ENCODE data around the gene MSANTD7.

The MSANTD7 gene

DNA sequence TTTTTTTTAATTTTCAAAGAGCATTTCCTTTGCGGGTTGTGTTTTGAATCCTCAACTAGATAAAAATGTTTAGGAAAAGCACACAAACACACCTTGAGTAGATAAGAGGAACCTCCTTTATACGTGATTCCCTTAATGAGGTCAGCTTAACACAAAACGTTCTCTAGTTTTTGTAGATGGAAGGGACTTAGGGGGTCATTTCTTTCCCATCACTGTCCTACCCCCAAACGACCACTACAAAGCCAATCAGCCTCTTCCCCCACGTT, 41.8 kb downstream of the MSANTD7 start:
- in situ Hi-C loops (cut with MboI; ENCODE audit: low sequenced_read_pairs), result no loop called here

DNA sequence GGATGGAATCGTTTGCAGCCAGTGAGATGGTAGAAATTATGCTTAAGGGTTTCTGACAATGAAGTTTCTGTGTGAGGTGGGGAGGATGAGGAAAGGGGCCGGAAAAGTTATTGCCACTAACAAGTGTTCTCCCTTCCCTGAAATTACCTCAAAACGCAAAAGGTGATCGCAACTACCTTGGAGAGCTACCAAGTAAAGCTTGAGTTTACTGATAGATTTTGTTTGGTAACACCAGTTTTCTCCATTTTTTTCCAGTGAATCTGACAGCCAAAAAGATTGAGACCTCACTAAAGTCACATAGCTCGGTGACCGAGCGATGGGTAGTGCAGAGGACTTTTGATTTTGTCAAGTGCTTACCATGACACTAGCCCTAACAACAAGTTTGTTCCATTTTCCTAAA, 42.1 kb downstream of the MSANTD7 start:
- in situ Hi-C loops (cut with MboI; ENCODE audit: low sequenced_read_pairs), result no loop called here

DNA sequence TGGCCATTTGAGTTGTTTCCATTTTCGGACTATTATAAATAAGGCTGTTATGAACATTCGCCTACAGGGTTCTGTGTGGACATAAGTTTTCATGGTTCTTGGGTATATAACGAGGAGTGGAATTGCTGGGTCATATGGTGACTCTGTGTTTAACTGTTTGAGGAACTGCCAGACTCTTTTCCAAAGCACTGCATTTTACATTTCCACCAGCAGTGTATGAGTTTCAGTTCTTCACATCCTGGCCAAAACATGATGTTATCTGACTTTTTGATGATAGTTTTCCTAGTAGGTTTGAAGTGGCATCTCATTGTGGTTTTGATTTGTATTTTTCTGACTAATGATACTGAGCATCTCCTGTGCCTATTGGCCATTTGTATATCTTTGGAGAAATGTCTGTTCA, 46.0 kb downstream of the MSANTD7 start:
- in situ Hi-C loops (cut with MboI; ENCODE audit: low sequenced_read_pairs), result no loop called here
